Thyroid gland (tissue), 4 donors: ENCODE results near the gene NOS2.

Experiments
- POLR2A ChIP-seq, 2 donors: fragments of 450-650 bp; IDR thresholded peaks; one replicate each; pipeline ENCODE4 v1.6.1; 2017; ENCODE audit warnings: antibody characterized with exemption in 2 of 2, mild to moderate bottlenecking in 2 of 2, moderate library complexity in 1 of 2
- TF ChIP-seq, protein P1 (sequence below), 6 experiments: fragments of 200-600 bp in 3 of 6; fragments of 450-650 bp in 3 of 6; sonication (generic) in 3 of 6; IDR thresholded peaks; one replicate each; pipeline ENCODE4 v1.5.1; 2016 to 2019; ENCODE audit warnings: antibody characterized with exemption in 6 of 6, mild to moderate bottlenecking in 2 of 6, inconsistent platforms in 1 of 6, moderate library complexity in 1 of 6

DNA sequence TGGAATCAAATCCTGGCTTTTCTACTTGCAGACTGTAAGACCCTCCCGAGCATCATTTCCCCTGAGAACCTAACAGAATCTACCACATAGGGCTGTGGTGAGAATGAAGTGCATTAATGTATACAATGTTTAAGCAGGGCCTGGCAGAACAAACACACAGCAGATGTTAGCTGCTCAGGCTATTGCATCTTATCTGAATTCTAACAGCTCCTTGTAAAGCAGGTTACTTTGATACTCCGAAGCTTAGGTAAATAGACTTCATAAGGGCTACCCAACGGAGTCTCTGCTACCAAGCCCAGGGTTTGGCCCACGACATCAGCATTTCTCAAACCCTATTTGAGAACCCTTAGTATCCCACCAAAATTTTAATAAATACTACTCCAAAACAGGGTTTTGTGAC lies 24.4 kb upstream of the NOS2 start:
- TF ChIP-seq, protein P1, sequence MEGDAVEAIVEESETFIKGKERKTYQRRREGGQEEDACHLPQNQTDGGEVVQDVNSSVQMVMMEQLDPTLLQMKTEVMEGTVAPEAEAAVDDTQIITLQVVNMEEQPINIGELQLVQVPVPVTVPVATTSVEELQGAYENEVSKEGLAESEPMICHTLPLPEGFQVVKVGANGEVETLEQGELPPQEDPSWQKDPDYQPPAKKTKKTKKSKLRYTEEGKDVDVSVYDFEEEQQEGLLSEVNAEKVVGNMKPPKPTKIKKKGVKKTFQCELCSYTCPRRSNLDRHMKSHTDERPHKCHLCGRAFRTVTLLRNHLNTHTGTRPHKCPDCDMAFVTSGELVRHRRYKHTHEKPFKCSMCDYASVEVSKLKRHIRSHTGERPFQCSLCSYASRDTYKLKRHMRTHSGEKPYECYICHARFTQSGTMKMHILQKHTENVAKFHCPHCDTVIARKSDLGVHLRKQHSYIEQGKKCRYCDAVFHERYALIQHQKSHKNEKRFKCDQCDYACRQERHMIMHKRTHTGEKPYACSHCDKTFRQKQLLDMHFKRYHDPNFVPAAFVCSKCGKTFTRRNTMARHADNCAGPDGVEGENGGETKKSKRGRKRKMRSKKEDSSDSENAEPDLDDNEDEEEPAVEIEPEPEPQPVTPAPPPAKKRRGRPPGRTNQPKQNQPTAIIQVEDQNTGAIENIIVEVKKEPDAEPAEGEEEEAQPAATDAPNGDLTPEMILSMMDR (IDR thresholded peaks at IDR 0.05): no peak
- no peak for TF ChIP-seq POLR2A (IDR thresholded peaks at IDR 0.05)
